Measurements from ENCODE around the gene CTBS.

DNA sequence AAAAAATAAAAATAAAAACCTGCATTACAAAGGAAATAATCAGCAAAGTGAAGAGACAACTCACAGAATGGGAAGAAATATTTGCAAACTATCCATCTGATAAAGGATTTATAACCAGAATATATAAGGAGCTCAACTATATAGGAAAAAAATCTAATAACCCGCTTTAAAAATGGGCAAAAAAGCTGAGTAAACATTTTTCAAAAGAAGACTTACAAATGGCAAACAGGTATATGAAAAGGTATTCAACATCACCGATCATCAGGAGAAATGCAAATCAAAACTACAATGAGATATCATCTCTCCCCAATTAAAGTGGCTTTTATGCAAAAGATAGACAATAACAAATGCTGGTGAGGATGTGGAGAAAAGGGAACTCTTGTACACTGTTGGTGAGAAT lies 64.1 kb downstream of the CTBS start:
- TF ChIP-seq, protein P1, sequence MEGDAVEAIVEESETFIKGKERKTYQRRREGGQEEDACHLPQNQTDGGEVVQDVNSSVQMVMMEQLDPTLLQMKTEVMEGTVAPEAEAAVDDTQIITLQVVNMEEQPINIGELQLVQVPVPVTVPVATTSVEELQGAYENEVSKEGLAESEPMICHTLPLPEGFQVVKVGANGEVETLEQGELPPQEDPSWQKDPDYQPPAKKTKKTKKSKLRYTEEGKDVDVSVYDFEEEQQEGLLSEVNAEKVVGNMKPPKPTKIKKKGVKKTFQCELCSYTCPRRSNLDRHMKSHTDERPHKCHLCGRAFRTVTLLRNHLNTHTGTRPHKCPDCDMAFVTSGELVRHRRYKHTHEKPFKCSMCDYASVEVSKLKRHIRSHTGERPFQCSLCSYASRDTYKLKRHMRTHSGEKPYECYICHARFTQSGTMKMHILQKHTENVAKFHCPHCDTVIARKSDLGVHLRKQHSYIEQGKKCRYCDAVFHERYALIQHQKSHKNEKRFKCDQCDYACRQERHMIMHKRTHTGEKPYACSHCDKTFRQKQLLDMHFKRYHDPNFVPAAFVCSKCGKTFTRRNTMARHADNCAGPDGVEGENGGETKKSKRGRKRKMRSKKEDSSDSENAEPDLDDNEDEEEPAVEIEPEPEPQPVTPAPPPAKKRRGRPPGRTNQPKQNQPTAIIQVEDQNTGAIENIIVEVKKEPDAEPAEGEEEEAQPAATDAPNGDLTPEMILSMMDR (IDR thresholded peaks at IDR 0.05): no peak
- TF ChIP-seq EP300 (IDR thresholded peaks at IDR 0.05; ENCODE audit: low read depth): no peak
- TF ChIP-seq POLR2A (IDR thresholded peaks at IDR 0.05): no peak
- no peak for TF ChIP-seq POLR2AphosphoS5 (IDR thresholded peaks at IDR 0.05)
